ENCODE measurements around the gene GALNT8.

GALNT8 gene

DNA sequence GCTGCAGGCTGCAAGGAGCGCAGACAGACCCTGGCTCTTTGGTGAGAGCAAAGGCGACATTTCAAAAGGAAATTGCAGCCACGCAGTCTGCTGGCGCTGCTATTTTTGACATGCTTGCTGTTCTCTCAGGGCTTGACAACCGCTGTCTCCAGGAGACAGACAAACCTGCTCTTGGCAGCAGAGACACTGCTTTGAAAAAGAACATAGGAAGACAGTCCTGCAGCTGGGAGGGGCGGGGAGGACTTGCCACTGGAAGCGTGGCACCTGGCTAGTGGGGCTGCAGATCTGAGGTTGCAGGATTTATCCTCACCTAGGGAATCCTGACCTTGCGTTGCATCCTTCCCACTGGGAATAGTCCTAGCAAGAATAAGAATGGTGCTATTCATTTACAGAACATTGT is 97.7 kb downstream of the GALNT8 start:
- DNase-seq (ENCODE audit: low read depth) = no peak
- TF ChIP-seq, protein P1, sequence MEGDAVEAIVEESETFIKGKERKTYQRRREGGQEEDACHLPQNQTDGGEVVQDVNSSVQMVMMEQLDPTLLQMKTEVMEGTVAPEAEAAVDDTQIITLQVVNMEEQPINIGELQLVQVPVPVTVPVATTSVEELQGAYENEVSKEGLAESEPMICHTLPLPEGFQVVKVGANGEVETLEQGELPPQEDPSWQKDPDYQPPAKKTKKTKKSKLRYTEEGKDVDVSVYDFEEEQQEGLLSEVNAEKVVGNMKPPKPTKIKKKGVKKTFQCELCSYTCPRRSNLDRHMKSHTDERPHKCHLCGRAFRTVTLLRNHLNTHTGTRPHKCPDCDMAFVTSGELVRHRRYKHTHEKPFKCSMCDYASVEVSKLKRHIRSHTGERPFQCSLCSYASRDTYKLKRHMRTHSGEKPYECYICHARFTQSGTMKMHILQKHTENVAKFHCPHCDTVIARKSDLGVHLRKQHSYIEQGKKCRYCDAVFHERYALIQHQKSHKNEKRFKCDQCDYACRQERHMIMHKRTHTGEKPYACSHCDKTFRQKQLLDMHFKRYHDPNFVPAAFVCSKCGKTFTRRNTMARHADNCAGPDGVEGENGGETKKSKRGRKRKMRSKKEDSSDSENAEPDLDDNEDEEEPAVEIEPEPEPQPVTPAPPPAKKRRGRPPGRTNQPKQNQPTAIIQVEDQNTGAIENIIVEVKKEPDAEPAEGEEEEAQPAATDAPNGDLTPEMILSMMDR (conservative IDR thresholded peaks at IDR 0.05; ENCODE audit: control insufficient read depth, insufficient read depth, low read depth, low read length) = no peak
- H3K4me3 ChIP-seq (ENCODE audit: control insufficient read depth, low read depth, low read length) = no peak overlapping the region

DNA sequence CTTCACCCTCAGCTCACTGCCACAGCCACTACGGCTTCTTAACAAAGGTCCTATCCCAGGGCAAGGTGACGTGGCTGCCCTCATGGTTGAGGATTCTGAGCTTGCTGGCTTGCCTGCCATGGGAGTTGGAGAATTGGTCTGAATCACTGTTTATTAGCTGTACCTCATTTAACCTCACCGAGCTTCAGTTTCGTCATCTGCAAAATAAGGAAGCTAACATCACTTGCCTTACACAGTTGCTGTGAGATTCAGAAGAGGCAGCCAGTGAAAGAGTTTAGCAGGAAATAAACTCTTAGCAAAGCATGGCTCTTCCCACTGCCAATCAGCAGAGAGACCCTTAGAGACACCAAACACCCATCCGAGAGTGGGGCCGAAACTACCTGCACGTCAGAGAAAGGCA is 99.5 kb downstream of the GALNT8 start:
- TF ChIP-seq, protein P1 (conservative IDR thresholded peaks at IDR 0.05; ENCODE audit: control insufficient read depth, insufficient read depth, low read depth, low read length) = no peak
- H3K4me3 ChIP-seq (ENCODE audit: control insufficient read depth, low read depth, low read length) = no peak overlapping the region
- DNase-seq (ENCODE audit: low read depth) = peak; percentile 84

DNA sequence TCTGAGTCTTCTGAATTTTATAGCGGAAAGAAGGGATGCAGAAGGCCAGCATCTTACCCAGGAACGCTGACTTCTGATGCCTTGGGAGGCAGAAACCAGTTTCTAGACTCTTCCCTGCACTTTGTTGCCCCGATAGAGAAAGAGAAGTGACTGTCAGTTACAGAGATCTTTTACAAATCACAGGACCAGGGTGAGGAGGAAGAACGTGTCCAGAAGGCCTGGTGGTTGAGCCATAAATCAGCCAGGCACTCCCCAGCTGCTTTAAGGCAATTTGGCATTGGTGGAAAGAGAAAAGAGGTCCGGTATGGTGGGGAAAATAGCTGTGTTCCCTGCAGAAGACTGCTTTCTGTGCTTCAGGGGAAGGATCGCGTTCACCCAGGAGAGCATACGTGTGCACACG is 100.8 kb downstream of the GALNT8 start:
- TF ChIP-seq, protein P1 (conservative IDR thresholded peaks at IDR 0.05; ENCODE audit: control insufficient read depth, insufficient read depth, low read depth, low read length) = no peak
- H3K4me3 ChIP-seq (ENCODE audit: control insufficient read depth, low read depth, low read length) = no peak overlapping the region
- no peak for DNase-seq (ENCODE audit: low read depth)
